GM18502 (cell line): ENCODE measurements around the gene DAGLB.
"Not testable (repeated sequence)": the region's sequence is repeated elsewhere in the genome, so short reads cannot be mapped to it uniquely, and the experiment has no call there.

Experiments
- ATAC-seq: cut with Tn5 transposase; IDR thresholded peaks from one replicate; pipeline ENCODE4 v1.9.1; 2021; ENCODE audit warnings: mild to moderate bottlenecking; ENCODE audit not compliant: unreplicated experiment, poor library complexity

The DAGLB gene

GRCh38 chr7:6380310-6381095 is 67.3 kb downstream of the DAGLB start:
- ATAC-seq = no peak

GRCh38 chr7:6379886-6380285 is 67.9 kb downstream of the DAGLB start:
- no peak for ATAC-seq

- not testable (repeated sequence) for ATAC-seq
Measured at GRCh38 chr7:6378556-6378955, 69.2 kb downstream of the DAGLB start.

- ATAC-seq = no peak
Measured at GRCh38 chr7:6376820-6377219, 70.9 kb downstream of the DAGLB start.

GRCh38 chr7:6375348-6376101 is 72.2 kb downstream of the DAGLB start:
- ATAC-seq = no peak

GRCh38 chr7:6367701-6368211 is 80.0 kb downstream of the DAGLB start:
- no peak for ATAC-seq

GRCh38 chr7:6365451-6365850 is 82.3 kb downstream of the DAGLB start:
- no peak for ATAC-seq

GRCh38 chr7:6360841-6361240 is 86.9 kb downstream of the DAGLB start:
- ATAC-seq = no peak

GRCh38 chr7:6359734-6360133 is 88.0 kb downstream of the DAGLB start:
- ATAC-seq = no peak
